WTC11 (cell line): Measurements from ENCODE around the gene ALDH2. TPM values are rescaled to one million over a fixed set of nuclear protein-coding genes. Genes with fewer than 3 reads are reported as not detected.

Experiments used
- ATAC-seq: fragments of 200-7000 bp; cut with Tn5 transposase; 2 replicates; pipeline ENCODE4 v1.10.0; 2021; ENCODE audit warnings: mild to moderate bottlenecking, moderate library complexity
- CTCF ChIA-PET: fragments of 300-600 bp; sonication (Branson Sonifier 250); formaldehyde crosslinking; loops from one replicate; lab custom pipeline; 2021; ENCODE audit warnings: antibody characterized with exemption; lab: Charles Lee
- POLR2A ChIA-PET: fragments of 350-600 bp; sonication (Branson Sonifier 250); formaldehyde crosslinking; loops from one replicate; lab custom pipeline; 2021; ENCODE audit warnings: antibody characterized with exemption; lab: Charles Lee
- DNase-seq: peaks from one replicate; pipeline ENCODE4 v3.0.0; 2021; ENCODE audit warnings: low spot score
- H3K27ac Mint-ChIP-seq: 2 replicates; pipeline ENCODE4 v1.8.0; 2021; ENCODE audit warnings: mixed read lengths
- H3K27me3 Mint-ChIP-seq: 2 replicates; pipeline ENCODE4 v1.8.0; 2021; ENCODE audit warnings: low read depth, mild to moderate bottlenecking, moderate library complexity, mixed read lengths
- H3K36me3 Mint-ChIP-seq: 2 replicates; pipeline ENCODE4 v1.8.0; 2021; ENCODE audit warnings: mixed read lengths
- H3K4me1 Mint-ChIP-seq: 2 replicates; pipeline ENCODE4 v1.8.0; 2022; ENCODE audit warnings: mixed read lengths
- H3K4me3 Mint-ChIP-seq: 2 replicates; pipeline ENCODE4 v1.8.0; 2021; ENCODE audit warnings: mild to moderate bottlenecking, moderate library complexity, mixed read lengths
- H3K9me3 Mint-ChIP-seq: 2 replicates; pipeline ENCODE4 v1.8.0; 2021; ENCODE audit warnings: mixed read lengths
- ATF1 ChIP-seq: sonication (generic); formaldehyde crosslinking; IDR thresholded peaks from 2 replicates; pipeline ENCODE4 v1.8.1; 2023; ENCODE audit warnings: mild to moderate bottlenecking, moderate library complexity, missing genetic modification reagents
- CREB1 ChIP-seq: sonication (generic); formaldehyde crosslinking; IDR thresholded peaks from 2 replicates; pipeline ENCODE4 v1.8.0; 2023; ENCODE audit warnings: mild to moderate bottlenecking, missing genetic modification reagents
- FOXJ3 ChIP-seq: sonication (generic); formaldehyde crosslinking; IDR thresholded peaks from 2 replicates; pipeline ENCODE4 v1.9.0; 2021; ENCODE audit warnings: missing genetic modification reagents, mild to moderate bottlenecking, borderline replicate concordance
- FOXP1 ChIP-seq: sonication (generic); formaldehyde crosslinking; IDR thresholded peaks from 2 replicates; pipeline ENCODE4 v1.8.0; 2022; ENCODE audit warnings: missing genetic modification reagents, mild to moderate bottlenecking, moderate library complexity, borderline replicate concordance
- JUN ChIP-seq: sonication (generic); formaldehyde crosslinking; IDR thresholded peaks from 2 replicates; pipeline ENCODE4 v1.8.0; 2023; ENCODE audit warnings: mild to moderate bottlenecking, missing genetic modification reagents
- KAT7 ChIP-seq: sonication (generic); formaldehyde crosslinking; IDR thresholded peaks from 2 replicates; pipeline ENCODE4 v1.8.1; 2023; ENCODE audit warnings: missing genetic modification reagents, mild to moderate bottlenecking, borderline replicate concordance
- OVOL2 ChIP-seq: fragments of 250-450 bp; sonication (Bioruptor Pico); IDR thresholded peaks from 2 replicates; pipeline ENCODE4 v1.9.0; 2021; ENCODE audit warnings: mild to moderate bottlenecking, borderline replicate concordance
- PRRX2 ChIP-seq: fragments of 250-450 bp; sonication (Bioruptor Pico); IDR thresholded peaks from 2 replicates; pipeline ENCODE4 v1.8.0; 2021; ENCODE audit warnings: mild to moderate bottlenecking
- ZNF121 ChIP-seq: sonication (generic); formaldehyde crosslinking; IDR thresholded peaks from 2 replicates; pipeline ENCODE4 v1.8.0; 2023; ENCODE audit warnings: missing genetic modification reagents
- ZNF138 ChIP-seq: sonication (generic); formaldehyde crosslinking; conservative IDR thresholded peaks from 2 replicates; pipeline ENCODE4 v1.8.1; 2022; ENCODE audit warnings: mild to moderate bottlenecking, moderate library complexity, missing genetic modification reagents
- ZNF219 ChIP-seq: sonication (generic); formaldehyde crosslinking; IDR thresholded peaks from 2 replicates; pipeline ENCODE4 v1.8.0; 2023; ENCODE audit warnings: missing genetic modification reagents, mild to moderate bottlenecking, borderline replicate concordance
- total RNA-seq: library from RNA; stranded (reverse); gene quantifications from 3 replicates; pipeline ENCODE4 v1.2.3, GENCODE V29; 2021
- TF ChIP-seq, protein P1 (sequence below): sonication (generic); formaldehyde crosslinking; conservative IDR thresholded peaks from 2 replicates; pipeline ENCODE4 v1.8.1; 2022; ENCODE audit warnings: mild to moderate bottlenecking, missing genetic modification reagents
- TF ChIP-seq, protein P2 (sequence below): sonication (generic); formaldehyde crosslinking; IDR thresholded peaks from 2 replicates; pipeline ENCODE4 v1.8.1; 2023; ENCODE audit warnings: mild to moderate bottlenecking, moderate library complexity, missing genetic modification reagents
- TF ChIP-seq, protein P3 (sequence below): fragments of 250-450 bp; sonication (Bioruptor Pico); IDR thresholded peaks from 2 replicates; pipeline ENCODE4 v1.9.0; 2021; ENCODE audit warnings: mild to moderate bottlenecking
- TF ChIP-seq, protein P4 (sequence below): fragments of 250-450 bp; sonication (Bioruptor Pico); IDR thresholded peaks from 2 replicates; pipeline ENCODE4 v1.9.0; 2021; ENCODE audit warnings: mild to moderate bottlenecking

ALDH2 gene
- total RNA-seq, 1 experiment from 2014 or later: 36.7 TPM

DNA sequence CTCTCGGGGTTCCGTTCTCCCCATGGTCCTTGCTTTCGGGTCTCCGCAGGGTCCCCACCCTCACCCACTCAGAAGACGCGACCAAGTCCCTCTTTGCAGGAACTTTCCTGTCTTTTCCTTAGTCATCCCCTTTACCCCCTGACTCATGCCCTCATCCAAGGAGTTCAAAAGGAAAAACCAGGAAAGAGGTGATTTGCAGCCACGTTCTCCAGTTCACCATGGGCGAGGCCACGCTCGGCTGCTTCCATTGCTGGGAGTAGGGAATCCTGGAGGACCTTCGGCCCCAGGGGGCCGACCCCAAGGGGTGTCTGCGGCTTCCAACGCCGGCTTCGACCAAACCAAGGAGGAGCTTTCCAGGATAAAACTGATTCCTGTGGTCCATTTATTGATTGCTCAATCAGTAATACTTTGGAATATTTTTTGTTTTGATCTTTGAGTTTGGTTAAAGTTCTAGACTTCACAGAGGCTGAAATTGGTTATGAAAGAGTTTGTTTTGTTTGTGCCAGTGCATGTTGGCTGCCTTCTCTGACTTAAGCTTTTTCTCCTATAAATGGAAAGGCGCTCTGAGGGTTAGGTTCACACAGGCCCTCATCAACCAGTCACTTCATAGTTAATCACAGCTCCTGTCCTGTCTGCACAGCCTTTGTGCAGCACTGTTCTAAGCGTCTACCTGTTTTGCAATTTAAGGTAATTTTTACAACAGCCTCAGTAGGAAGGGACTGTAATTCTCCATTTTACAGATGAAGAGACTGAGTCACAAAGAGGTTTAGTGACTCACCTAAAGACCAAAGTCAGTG is 827 bp downstream of the ALDH2 start:
- peak overlapping the region; percentile 44; the same call in 1 of the 2 replicates for H3K27ac Mint-ChIP-seq
- CTCF ChIA-PET: interaction anchor here (1.0 to 1.3 kb wide), 3 partner anchors 45 to 47 kb away, joined by 4 to 15 read pairs (median 8); no protein-coding TSS in a partner anchor
- H3K4me3 Mint-ChIP-seq: peak overlapping the region; percentile 86
- POLR2A ChIA-PET: interaction anchor here (0.6 to 1.1 kb wide), 3 partner anchors 10 to 339 kb away, joined by 3 to 5 read pairs (median 4); no protein-coding TSS in a partner anchor
- H3K4me1 Mint-ChIP-seq: peaks cover 14% of the 10 kb centered on the region
- 0 out of 2 replicates have a peak, but pooled peaks cover 3% of the 10 kb centered on the region for H3K36me3 Mint-ChIP-seq
- H3K27me3 Mint-ChIP-seq: peaks cover 27% of the 10 kb centered on the region
- TF ChIP-seq FOXJ3 (CRISPR knock-in tag) (no peak), ZNF219 (CRISPR knock-in tag) (no peak), PRRX2 (CRISPR knock-in tag) (no peak), ATF1 (CRISPR knock-in tag) (no peak), KAT7 (no peak), OVOL2 (CRISPR knock-in tag) (no peak), JUN (CRISPR knock-in tag) (no peak), FOXP1 (CRISPR knock-in tag) (no peak)
- TF ChIP-seq, protein P1, sequence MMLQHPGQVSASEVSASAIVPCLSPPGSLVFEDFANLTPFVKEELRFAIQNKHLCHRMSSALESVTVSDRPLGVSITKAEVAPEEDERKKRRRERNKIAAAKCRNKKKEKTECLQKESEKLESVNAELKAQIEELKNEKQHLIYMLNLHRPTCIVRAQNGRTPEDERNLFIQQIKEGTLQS: no peak
- TF ChIP-seq, protein P2, sequence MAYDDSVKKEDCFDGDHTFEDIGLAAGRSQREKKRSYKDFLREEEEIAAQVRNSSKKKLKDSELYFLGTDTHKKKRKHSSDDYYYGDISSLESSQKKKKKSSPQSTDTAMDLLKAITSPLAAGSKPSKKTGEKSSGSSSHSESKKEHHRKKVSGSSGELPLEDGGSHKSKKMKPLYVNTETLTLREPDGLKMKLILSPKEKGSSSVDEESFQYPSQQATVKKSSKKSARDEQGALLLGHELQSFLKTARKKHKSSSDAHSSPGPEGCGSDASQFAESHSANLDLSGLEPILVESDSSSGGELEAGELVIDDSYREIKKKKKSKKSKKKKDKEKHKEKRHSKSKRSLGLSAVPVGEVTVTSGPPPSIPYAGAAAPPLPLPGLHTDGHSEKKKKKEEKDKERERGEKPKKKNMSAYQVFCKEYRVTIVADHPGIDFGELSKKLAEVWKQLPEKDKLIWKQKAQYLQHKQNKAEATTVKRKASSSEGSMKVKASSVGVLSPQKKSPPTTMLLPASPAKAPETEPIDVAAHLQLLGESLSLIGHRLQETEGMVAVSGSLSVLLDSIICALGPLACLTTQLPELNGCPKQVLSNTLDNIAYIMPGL (CRISPR knock-in tag): no peak
- TF ChIP-seq, protein P3, sequence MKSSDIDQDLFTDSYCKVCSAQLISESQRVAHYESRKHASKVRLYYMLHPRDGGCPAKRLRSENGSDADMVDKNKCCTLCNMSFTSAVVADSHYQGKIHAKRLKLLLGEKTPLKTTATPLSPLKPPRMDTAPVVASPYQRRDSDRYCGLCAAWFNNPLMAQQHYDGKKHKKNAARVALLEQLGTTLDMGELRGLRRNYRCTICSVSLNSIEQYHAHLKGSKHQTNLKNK (CRISPR knock-in tag): no peak
- TF ChIP-seq, protein P4, sequence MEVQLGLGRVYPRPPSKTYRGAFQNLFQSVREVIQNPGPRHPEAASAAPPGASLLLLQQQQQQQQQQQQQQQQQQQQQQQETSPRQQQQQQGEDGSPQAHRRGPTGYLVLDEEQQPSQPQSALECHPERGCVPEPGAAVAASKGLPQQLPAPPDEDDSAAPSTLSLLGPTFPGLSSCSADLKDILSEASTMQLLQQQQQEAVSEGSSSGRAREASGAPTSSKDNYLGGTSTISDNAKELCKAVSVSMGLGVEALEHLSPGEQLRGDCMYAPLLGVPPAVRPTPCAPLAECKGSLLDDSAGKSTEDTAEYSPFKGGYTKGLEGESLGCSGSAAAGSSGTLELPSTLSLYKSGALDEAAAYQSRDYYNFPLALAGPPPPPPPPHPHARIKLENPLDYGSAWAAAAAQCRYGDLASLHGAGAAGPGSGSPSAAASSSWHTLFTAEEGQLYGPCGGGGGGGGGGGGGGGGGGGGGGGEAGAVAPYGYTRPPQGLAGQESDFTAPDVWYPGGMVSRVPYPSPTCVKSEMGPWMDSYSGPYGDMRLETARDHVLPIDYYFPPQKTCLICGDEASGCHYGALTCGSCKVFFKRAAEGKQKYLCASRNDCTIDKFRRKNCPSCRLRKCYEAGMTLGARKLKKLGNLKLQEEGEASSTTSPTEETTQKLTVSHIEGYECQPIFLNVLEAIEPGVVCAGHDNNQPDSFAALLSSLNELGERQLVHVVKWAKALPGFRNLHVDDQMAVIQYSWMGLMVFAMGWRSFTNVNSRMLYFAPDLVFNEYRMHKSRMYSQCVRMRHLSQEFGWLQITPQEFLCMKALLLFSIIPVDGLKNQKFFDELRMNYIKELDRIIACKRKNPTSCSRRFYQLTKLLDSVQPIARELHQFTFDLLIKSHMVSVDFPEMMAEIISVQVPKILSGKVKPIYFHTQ (CRISPR knock-in tag): no peak
- peak; percentile 3; the same call in 1 of the 2 replicates for ATAC-seq
- H3K9me3 Mint-ChIP-seq: no peaks in the 10 kb centered on the region
- DNase-seq: peak; percentile 47

- Mint-ChIP-seq H3K9me3 (no peaks in the 10 kb centered on the region), H3K36me3 (0 out of 2 replicates have a peak, but pooled peaks cover 3% of the 10 kb centered on the region), H3K27me3 (peaks cover 27% of the 10 kb centered on the region), H3K27ac (no peak overlapping the region), H3K4me3 (peak overlapping the region; percentile 86), H3K4me1 (peaks cover 14% of the 10 kb centered on the region)
- DNase-seq: no peak
- no peak for ATAC-seq
- TF ChIP-seq CREB1 (CRISPR knock-in tag): no peak
- no peak for TF ChIP-seq ZNF138 (CRISPR knock-in tag)
- TF ChIP-seq ZNF121 (CRISPR knock-in tag): peak; percentile 94
- ChIA-PET POLR2A (interaction anchor here (0.6 kb wide), 1 partner anchor 339 kb away, joined by 3 read pairs; no protein-coding TSS in a partner anchor), CTCF (interaction anchor here (1.3 kb wide), 1 partner anchor 44 kb away, joined by 8 read pairs; no protein-coding TSS in a partner anchor)
Measured at GRCh38 chr12:111768159-111768895, 1.6 kb downstream of the ALDH2 start.
